Ammon's horn (tissue), 1 donor: ENCODE data around the gene CDX4.
"Not testable (repeated sequence)": the region's sequence is repeated elsewhere in the genome, so short reads cannot be mapped to it uniquely, and the experiment has no call there.

Experiments
- DNase-seq: peaks from one replicate; pipeline ENCODE4 v3.0.0-alpha.2; 2016; ENCODE audit warnings: low spot score

CDX4 gene, protein sequence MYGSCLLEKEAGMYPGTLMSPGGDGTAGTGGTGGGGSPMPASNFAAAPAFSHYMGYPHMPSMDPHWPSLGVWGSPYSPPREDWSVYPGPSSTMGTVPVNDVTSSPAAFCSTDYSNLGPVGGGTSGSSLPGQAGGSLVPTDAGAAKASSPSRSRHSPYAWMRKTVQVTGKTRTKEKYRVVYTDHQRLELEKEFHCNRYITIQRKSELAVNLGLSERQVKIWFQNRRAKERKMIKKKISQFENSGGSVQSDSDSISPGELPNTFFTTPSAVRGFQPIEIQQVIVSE

DNA sequence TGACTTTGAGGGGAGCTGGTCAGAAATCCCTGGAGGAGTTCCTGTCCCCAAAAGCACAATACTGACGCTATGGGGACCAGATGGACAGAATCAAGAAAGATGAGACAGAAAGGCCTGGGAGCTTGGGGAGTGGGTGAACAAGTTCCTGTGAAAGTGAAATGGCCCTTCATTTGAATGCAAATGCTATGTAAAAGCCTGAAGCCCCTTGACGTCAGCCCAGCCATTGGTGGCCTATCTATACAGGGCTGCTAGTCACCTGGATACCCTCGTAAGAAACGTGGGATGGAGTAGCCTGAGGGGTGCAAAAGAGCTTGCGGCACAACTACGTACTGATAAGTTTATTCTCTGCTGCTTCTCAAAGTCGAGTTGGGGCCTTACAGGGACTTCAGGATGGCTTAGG is at the start of gene CDX4:
Gene CDX4, plus strand, starts transcription at position 223 of the 400 bp plus-strand sequence. CDS start 201 bp downstream, outside the sequence.
- no peak for DNase-seq

DNA sequence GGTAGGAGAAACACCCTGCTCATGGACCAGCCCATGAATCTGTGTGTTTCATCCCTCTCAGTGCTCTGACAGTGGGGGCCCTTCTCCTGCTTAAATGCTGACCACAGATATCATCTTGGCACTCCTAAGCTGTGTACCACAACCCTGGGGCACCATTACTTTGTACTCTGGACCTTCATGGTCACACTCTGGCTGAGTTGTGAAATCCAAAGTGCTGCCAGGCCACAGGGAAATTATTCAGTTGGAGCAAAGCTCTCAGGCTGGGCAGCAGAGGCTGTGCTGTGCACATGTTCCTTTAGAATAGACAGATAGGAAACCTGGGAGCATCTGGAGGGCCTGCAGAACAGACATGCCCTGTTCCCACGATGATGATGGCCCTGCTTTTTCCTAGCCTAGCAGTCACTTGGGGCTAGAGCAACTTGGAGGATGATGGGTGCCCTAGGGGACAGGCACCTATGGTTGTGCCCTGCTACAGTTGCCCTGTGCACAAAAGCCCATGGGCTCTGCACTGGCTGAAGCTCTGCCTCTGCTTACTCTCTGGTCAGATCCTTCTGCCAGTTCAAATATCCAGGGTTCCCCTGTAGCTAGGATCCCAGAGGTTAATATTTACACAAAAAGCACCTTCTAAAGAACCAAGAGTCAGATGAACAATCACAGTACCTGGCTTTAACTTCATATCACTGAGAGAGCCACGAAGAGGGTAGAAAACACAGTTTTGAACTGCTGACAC is 48.5 kb upstream of the CDX4 start:
- no peak for DNase-seq

GRCh38 chrX:73400136-73400748 is 46.6 kb upstream of the CDX4 start:
- DNase-seq = no peak

GRCh38 chrX:73401591-73402266 is 45.1 kb upstream of the CDX4 start:
- no peak for DNase-seq

- no peak for DNase-seq
Measured at GRCh38 chrX:73412930-73413329, 33.9 kb upstream of the CDX4 start.

- DNase-seq = no peak
Measured at GRCh38 chrX:73447311-73447794, 500 bp downstream of the CDX4 start.

DNA sequence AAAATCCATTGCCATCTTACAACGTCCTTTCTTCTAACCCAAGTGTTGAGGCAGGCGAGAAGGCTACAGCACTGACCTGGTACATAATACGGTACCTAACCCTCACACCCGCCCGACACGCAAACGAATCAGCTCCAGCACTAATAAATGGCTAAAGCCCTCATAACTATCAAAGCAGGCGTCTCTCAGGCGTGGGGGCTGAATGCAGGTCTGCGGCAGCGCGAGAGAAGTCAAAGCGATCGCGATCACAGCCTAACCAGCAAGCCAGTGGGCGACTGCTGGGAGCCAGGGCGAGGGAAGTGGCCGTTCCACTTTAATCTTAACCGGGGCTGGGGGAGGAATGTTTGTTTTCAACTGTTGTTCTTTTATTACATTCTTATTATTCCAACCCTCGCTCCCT is 1.5 kb downstream of the CDX4 start:
- no peak for DNase-seq

GRCh38 chrX:73455171-73455570 is 8.3 kb downstream of the CDX4 start:
- DNase-seq = no peak

DNA sequence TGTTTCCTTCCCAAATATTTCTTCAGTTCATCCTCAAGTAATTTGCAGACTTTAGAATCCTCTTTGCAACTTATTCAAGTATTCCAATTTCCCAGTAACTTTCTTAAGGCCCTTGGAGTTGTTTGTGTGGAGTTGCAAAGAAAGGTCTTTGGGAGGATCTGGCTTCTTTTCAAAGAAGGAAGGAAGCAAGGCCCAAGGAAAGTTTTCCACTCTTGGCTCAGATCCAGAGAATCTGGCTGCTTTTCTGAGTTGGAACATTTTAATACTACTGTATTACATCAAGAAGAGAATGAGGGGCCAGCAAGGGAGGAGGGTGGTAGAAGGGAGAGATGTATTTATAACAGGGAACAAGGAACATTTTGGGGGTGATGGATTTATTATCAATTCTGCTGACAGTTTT is 10.5 kb downstream of the CDX4 start:
- DNase-seq = no peak

DNA sequence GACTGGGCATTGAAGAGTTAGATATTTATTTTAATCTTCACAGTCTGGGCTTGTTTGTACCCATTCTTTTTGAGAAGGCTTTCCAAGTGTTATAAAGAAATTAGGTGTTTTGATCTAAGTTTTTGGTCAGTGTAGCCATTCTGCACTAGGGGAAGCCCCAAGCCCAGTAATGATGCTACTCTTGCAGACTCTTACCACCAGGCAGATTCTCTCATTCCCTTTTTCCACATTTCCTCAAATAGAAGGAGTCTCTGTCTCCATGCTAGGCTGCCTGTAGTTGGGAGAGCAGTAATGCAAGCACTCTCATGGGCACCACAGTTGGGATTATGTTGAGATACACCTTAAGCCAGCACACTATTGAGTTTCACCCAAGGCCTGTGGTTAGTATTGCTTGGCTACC is 21.5 kb downstream of the CDX4 start:
- no peak for DNase-seq

DNA sequence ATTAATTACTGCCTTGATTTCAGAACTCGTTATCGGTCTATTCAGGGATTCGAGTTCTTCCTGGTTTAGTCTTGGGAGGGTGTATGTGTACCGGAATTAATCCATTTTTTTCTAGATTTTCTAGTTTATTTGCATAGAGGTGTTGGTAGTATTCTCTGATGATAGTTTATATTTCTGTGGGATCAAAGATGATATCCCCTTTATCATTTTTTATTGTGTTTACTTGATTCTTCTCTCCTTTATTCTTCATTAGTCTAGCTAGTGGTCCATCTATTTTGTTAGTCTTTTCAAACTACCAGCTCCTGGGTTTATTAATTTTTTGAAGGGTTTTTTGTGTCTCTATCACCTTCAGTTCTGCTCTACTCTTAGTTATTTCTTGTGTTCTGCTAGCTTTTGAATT is 32.1 kb downstream of the CDX4 start:
- peak; percentile 5 for DNase-seq

GRCh38 chrX:73481521-73481920 is 34.7 kb downstream of the CDX4 start:
- DNase-seq = no peak

DNA sequence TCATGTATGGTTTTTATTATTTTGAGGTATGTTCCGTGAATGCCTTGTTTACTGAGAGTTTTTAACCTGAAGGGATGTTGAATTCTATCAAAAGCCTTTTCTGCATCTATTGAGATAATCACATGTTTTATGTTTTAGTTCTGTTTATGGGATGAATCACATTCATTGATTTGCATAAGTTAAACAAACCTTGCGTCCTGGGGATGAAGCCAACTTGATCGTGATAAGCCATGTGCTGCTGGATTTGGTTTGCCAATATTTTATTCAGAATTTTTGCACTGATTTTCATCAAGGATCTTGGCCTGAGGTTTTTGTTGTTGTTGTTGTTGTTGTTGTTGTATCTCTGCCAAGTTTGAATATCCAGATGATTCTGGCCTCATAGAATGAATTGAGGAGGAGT is 43.8 kb downstream of the CDX4 start:
- DNase-seq = no peak

DNA sequence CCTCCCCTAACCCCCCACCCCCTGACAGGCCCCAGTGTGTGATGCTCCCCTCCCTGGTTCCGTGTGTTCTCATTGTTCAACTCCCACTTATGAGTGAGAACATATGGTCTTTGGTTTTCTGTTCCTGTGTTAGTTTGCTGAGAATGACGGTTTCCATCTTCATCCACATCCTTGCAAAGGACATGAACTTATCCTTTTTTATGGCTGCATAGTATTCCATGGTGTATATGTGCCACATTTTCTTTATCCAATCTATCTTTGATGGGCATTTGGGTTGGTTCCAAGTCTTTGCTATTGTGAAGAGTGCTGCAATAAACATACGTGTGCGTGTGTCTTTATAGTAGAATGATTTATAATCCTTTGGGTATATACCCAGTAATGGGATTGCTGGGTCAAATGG is 45.3 kb downstream of the CDX4 start:
- not testable (repeated sequence) for DNase-seq
